Body of pancreas (tissue), 4 donors: Measurements from ENCODE around the gene TBCK.

Experiments
- POLR2A ChIP-seq, 3 donors: fragments of 450-650 bp; IDR thresholded peaks; one replicate each; pipeline ENCODE4 v1.6.1; 2016; ENCODE audit warnings: antibody characterized with exemption in 3 of 3, mild to moderate bottlenecking in 2 of 3
- TF ChIP-seq, protein P1 (sequence below), 7 experiments: fragments of 450-650 bp in 4 of 7; fragments of 200-600 bp in 3 of 7; sonication (generic) in 3 of 7; IDR thresholded peaks; one replicate each; pipeline ENCODE4 v1.5.1; 2016 to 2019; ENCODE audit warnings: antibody characterized with exemption in 7 of 7

DNA sequence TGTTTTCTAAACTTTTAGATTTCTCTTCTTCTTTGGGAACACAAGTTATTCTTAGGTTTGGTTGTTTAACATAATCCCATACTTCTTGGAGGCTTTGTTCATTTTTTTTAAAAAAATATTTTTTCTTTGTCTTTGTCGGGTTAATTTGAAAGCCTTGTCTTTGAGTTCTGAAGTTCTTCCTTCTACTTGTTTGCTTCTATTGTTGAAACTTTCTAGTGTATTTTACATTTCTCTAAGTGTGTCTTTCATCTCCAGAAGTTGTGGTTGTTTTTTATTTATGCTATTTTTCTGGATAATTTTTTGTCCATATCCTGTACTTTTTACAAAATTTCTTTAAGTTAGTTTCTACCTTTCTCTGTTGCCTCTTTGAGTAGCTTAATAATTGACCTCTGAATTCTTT is 304.6 kb downstream of the TBCK start:
- TF ChIP-seq, protein P1, sequence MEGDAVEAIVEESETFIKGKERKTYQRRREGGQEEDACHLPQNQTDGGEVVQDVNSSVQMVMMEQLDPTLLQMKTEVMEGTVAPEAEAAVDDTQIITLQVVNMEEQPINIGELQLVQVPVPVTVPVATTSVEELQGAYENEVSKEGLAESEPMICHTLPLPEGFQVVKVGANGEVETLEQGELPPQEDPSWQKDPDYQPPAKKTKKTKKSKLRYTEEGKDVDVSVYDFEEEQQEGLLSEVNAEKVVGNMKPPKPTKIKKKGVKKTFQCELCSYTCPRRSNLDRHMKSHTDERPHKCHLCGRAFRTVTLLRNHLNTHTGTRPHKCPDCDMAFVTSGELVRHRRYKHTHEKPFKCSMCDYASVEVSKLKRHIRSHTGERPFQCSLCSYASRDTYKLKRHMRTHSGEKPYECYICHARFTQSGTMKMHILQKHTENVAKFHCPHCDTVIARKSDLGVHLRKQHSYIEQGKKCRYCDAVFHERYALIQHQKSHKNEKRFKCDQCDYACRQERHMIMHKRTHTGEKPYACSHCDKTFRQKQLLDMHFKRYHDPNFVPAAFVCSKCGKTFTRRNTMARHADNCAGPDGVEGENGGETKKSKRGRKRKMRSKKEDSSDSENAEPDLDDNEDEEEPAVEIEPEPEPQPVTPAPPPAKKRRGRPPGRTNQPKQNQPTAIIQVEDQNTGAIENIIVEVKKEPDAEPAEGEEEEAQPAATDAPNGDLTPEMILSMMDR (IDR thresholded peaks at IDR 0.05) = no peak
- no peak for TF ChIP-seq POLR2A (IDR thresholded peaks at IDR 0.05)
